Measurements from ENCODE around the gene DSCAML1.

- TF ChIP-seq, protein P1, sequence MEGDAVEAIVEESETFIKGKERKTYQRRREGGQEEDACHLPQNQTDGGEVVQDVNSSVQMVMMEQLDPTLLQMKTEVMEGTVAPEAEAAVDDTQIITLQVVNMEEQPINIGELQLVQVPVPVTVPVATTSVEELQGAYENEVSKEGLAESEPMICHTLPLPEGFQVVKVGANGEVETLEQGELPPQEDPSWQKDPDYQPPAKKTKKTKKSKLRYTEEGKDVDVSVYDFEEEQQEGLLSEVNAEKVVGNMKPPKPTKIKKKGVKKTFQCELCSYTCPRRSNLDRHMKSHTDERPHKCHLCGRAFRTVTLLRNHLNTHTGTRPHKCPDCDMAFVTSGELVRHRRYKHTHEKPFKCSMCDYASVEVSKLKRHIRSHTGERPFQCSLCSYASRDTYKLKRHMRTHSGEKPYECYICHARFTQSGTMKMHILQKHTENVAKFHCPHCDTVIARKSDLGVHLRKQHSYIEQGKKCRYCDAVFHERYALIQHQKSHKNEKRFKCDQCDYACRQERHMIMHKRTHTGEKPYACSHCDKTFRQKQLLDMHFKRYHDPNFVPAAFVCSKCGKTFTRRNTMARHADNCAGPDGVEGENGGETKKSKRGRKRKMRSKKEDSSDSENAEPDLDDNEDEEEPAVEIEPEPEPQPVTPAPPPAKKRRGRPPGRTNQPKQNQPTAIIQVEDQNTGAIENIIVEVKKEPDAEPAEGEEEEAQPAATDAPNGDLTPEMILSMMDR (IDR thresholded peaks at IDR 0.05) = no peak
- no peak for TF ChIP-seq POLR2A (IDR thresholded peaks at IDR 0.05)
These were observed 21.2 kb upstream of the DSCAML1 start for GRCh38 chr11:117818041-117818873.

Measured in testis (tissue), 2 donors.